Stimulated activated CD4-positive, alpha-beta T cell treated with anti-CD3 and anti-CD28 coated beads, TNF-alpha, amount 100 ng/mL, for 48 hours (primary cell): ENCODE measurements around the gene TFDP3.

Experiments
- DNase-seq, 3 donors: peaks; one replicate each; pipeline ENCODE4 v3.0.0-alpha.2; 2020; ENCODE audit warnings: low read depth in 3 of 3

The TFDP3 gene

DNA sequence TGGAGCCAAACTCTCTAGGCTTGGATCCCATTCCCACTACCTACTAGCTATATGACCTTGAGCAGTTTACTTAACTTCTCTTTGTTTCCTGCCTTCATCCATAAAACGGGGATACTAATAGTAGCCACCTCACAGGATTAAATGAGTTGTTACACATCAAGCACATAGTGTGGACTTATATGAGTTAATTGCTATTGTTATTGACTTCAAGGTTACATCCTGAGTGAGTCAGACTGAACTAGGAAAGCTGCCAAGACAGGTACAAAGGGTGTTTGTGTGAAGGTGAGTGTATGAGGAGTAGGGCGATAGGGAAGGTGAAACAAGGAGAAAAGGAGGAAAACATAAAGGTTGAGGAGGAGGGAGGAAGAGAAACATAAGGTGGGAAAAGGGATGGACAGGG, 32.2 kb downstream of the TFDP3 start:
- no peak for DNase-seq

GRCh38 chrX:133185119-133185518, 33.0 kb downstream of the TFDP3 start:
- DNase-seq = no peak

DNA sequence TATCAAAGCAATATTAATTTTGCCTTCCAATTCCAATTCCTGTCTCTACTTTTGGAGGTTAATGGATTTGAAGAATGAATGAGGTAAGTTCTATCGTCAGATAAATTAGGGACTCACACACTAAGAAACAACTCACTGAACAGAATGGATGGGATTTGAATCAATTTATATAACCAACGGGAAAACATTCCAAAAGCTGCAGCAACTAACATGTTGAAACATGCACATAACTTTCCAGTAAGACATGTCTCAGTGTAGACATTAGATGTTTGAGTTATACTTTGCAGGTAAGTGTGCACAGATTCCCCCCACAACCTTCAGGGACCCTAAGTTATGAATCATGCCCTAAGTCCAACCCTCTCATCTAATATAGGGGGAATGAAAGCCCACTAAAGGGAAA, 34.3 kb downstream of the TFDP3 start:
- DNase-seq = no peak

DNA sequence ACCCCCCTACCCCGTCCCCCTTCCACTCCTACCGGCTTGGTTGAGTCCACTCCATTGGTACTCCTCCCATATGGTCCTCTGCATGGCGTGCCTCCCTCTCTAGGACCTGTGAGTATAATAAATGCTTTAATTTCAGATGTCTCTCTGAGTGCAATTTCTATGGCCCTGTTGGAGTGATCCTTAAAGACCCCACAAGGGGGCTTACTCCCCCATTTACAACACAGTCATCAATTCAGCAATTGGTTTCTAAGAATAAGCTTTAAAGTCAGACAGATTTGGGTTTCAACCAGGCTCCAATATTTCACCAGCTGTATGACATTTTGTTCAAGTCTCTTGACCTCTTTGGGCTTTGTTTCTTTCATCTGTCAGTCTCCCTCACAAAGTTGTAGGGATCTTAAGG, 38.7 kb downstream of the TFDP3 start:
- no peak for DNase-seq

GRCh38 chrX:133177202-133177601, 41.0 kb downstream of the TFDP3 start:
- no peak for DNase-seq

DNA sequence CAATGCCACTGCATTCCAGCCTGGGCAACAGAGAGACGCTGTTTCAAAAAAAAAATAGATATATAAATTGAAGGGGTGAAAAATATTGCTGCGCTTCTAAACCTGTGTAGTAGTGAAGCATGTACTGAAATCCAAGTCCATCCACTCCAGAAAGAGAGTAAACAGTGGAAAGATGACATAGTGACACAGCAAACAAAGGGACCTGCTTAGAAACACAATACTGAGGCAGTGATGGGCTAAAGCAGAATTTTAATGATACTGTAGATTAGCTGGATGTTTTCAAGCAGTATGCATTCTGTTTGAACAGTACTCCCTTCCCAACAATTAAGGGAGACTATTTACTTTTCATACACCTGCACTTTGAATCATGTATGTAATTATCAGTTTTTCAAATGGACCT, 42.5 kb downstream of the TFDP3 start:
- no peak for DNase-seq

- DNase-seq = no peak
Observed at GRCh38 chrX:133175162-133175561, 43.0 kb downstream of the TFDP3 start.

DNA sequence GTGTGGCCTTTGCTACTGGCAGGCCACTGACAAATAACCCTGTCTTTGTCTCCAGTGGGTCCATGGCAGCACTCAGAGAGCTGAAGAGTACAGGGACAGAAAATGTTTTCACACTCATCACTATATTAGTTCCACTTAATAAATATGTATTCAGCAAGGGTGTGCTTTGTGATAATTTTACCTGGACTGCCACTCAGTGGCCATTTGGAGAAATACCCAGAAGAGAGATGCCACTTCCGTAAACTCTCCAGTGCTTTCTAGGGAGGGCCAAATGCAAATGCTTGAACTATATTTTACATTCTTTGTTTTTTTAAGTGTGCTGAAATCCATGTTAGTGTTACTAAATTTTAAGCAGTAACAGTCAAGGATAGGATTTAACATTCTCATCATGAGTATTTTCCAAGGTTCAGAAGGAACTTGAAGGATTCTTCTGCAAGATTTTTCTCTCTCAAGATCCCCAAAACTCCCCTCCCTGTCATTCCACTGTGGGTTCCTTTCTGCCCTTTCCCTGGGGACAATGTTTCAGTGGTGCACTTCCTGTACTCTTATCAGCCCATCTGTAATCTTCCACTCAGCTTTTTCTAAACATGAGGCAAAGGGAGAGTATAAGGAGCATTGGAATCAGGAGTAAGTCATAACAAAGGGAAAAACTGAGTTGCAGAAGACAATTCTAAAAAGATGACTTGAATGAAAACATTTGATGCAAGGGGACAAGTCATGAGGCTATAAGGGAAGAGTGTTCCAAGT, 46.0 kb downstream of the TFDP3 start:
- DNase-seq = no peak
